Dedifferentiated amniotic fluid mesenchymal stem cell (primary cell): Measurements from ENCODE around the gene ARHGAP32.
"Not testable (repeated sequence)": the region's sequence is repeated elsewhere in the genome, so short reads cannot be mapped to it uniquely, and the experiment has no call there.

Source experiments
- DNase-seq: peaks from one replicate; pipeline ENCODE4 v3.0.0-alpha.2; 2016; ENCODE audit errors: extremely low spot score

Gene ARHGAP32

DNA sequence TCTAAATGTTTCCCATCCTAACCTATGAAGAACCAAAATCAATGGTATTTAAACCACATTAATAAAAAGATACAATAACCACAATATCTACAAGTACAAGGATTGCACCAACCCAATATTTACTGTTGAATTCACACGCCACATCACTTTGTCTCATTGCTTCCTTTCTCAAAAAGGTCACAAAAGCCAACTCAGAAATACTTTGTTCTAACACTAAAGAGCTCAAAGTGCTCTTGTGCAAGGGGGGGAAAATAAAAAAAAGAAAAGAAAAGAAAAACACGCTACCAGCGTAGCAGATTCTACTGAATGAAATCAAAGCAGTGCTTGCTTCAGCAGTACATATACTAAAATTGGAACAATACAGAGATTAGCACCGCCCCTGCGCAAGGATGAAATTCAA lies 10.5 kb upstream of the ARHGAP32 start:
- DNase-seq = no peak

DNA sequence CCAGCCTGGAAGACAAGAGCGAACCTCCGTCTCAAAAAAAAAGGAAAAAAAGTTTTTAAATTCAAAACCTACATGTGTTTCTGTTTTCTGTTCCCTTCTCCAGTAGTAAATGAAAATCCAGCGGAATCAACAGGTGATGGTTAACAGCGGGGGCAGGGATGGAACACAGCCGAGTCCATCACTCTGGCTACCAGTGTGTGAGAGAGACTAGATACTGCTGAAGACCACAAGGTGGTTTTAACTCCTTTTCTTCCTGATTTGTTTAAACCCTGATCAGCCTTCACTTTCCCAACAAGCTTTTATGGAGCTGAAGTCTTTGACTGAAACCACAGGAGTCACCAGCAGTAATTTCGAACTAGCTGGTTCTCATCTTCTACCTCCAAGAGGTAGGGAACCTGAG lies 3.6 kb upstream of the ARHGAP32 start:
- no peak for DNase-seq

DNA sequence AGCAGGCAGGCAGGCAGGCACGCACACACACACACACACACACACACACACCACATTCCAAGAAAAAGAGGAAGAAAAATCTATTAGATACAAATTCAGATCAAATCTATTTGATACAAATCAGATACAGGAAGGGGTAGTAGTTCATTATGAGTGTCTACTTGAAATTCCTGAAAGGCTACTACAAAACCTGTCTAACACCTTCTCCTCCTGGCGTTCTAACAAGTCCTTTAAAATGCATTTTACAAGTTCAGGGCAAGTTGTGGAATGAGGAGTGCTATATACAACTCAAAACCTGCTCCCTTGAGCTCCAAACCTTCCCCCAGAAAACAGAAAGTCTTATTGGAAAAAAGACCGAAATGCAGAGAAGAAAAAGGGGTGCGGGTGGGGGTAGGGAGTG lies 476 bp downstream of the ARHGAP32 start:
- DNase-seq = no peak

DNA sequence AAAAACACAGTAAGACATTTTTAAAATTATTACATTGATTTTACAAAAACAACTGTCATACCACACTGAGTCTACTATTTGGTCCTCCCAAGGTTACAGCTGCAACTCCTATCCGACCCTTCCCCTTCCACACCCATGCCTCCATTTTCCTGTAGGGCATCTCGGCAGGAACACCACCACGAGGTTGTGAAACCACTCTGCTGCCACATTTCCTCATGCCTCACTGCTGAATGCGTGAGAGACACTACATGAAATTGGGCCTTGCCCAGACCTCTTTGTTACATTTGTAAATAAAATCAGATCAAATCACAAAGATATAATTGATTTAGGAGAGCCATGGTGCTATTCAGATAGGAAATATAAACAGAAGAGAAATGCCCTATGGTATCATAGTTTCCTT lies 2.0 kb downstream of the ARHGAP32 start:
- no peak for DNase-seq

DNA sequence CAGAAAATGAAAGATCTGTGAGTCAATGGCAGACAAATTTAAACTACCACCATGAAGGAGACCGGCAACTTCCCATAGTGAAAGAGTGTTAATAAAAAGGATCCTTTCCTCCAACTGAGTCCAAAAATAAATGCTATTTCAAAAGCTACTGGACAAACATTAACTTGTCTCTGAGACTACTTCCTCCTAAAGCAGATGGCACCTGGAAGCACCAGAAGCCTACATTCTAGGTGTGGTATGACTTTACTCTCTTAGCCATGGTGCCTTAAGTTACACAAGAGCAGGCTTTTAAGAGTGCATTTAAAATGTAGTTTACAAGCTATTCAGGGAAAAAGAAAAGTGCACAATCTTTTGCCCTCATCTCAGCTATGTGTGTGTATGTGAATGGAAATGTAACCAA lies 2.5 kb downstream of the ARHGAP32 start:
- DNase-seq = no peak

DNA sequence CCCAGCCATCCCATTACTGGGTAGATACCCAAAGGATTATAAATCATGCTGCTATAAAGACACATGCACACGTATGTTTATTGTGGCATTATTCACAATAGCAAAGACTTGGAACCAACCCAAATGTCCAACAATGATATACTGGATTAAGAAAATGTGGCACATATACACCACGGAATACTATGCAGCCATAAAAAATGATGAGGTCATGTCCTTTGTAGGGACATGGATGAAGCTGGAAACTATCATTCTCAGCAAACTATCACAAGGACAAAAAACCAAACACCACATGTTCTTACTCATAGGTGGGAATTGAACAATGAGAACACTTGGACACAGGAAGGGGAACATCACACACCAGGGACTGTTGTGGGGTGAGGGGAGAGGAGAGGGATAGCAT lies 7.0 kb downstream of the ARHGAP32 start:
- not testable (repeated sequence) for DNase-seq

DNA sequence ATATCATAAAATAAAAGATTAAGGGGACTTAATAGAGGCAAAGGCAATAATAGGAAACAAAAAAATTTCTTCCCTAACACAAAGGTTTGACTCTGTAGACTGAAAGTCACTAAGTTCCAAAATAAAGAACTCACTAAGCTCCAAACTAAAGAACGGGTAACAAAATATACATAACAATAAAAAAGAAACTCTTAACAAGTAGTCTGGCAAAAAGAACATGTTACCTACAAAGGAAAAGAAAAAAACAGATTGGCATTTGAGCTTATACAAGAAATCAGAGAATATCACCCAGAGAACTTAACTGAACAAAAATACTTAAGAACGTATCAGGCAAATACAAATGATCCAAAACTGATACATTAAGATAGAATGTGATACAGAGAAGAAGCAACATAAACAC lies 7.5 kb downstream of the ARHGAP32 start:
- no peak for DNase-seq

GRCh38 chr11:129167315-129167714 lies 24.8 kb downstream of the ARHGAP32 start:
- DNase-seq = no peak

GRCh38 chr11:129163714-129164164 lies 28.4 kb downstream of the ARHGAP32 start:
- no peak for DNase-seq

- DNase-seq = not testable (repeated sequence)
Measured at GRCh38 chr11:129157080-129157479, 35.0 kb downstream of the ARHGAP32 start.

DNA sequence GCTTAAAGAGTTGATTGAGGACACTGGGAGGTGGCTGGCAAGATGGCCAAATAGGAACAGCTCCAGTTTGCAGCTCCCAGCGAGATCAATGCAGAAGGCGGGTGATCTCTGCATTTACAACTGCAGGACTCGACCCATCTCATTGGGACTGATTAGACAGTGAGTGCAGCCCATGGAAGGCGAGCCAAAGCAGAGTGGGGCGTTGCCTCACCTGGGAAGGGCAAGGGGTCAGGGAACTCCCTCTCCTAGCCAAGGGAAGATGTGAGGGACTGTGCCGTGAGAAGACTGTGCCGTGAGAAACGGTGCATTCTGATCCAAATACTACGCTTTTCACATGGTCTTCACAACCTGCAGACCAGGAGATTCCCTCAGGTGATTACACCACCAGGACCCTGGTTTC lies 36.4 kb downstream of the ARHGAP32 start:
- no peak for DNase-seq

DNA sequence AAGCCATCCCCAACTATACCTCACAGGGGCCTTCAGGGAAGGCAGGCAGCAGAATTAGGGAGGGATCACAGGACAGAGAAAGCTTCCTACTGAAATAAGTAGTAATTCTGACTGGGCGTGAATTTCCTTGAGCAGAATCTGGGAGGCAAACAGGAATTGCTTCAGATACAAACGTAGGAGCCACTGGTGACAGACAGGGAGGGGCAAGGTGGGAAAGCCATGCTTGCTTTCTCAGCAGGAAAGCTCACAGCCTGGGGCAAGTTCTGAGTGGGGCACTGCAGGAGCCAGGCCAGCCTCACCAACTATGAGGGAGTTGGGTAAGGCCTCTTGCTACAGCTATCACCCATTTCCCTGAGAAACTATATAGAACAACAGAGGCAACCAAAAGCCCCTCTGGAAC lies 43.6 kb downstream of the ARHGAP32 start:
- no peak for DNase-seq

DNA sequence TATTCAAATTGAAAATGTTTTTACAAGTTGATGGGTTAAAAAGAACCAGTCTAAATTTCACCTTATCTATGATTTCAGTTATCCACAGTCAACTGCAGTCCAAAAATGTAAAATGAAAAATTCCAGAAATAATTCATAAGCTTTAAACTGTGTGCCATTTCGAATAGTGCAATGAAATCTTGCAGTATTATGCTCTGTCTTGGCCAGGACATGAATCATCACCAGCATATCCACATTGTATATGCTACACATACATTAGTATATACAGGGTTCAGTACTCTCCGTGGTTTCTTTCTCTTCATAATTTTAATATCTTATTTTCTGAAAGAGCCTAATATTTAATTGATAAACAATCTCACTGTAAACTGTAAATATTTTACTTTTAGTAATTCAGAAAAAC lies 45.9 kb downstream of the ARHGAP32 start:
- DNase-seq = peak; percentile 22

DNA sequence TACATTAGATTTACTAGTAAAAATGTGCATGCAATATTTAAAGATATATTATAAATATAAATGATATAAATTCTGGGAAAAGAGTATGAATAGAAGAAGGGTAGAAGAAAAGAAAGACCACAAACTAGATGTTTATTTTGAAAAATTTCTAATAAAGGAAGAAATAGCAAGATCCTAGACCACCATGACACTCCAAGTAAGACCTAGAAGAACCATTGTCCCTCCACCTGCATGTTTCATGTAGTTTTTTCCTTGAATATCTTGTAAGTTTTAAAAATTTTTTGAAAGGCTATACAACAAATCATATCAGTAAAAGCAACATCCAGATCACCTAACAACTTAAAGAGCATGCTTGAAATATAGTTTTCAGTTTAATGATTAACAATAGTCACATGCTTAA lies 46.8 kb downstream of the ARHGAP32 start:
- DNase-seq = no peak

GRCh38 chr11:129144256-129144655 lies 47.9 kb downstream of the ARHGAP32 start:
- no peak for DNase-seq

DNA sequence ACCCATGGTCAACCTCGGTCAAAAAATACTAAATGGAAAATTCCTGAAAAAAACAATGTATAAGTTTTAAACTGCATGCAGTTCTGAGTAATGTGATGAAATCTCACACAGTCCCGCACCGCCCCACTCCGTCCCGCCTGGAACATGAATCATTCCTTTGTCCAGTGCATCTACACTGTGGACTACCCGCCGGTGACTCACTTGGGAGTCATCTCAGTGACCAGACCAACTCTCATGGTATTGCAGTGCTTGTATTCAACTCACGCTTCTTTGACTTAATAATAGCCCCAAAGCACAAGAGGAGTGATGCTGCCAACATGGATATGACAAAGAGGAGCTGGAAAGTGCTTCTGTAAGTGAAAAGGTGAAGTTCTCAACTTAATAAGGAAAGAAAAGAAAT lies 48.8 kb downstream of the ARHGAP32 start:
- peak; percentile 98 for DNase-seq

- DNase-seq = no peak
Measured at GRCh38 chr11:129141748-129142523, 50.2 kb downstream of the ARHGAP32 start.

DNA sequence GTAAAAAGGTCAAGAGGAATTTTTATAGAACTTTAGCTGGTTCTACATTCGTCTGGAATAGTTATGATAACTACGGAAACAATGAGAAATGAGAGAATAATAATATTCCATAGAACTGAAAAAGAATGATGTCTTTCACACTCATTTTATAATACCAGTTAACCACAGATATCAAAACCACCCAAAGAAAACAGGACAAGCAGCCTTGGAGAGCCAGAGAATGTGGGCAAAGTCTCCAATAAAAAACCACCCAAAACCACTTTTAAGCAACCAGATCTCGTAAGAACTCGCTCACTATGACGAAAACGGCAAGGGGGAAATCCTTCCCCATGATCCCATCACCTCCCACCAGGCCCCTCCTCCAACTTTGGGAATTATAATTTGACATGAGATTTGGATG lies 60.8 kb downstream of the ARHGAP32 start:
- DNase-seq = no peak

- DNase-seq = not testable (repeated sequence)
Measured at GRCh38 chr11:129128881-129129620, 63.1 kb downstream of the ARHGAP32 start.

DNA sequence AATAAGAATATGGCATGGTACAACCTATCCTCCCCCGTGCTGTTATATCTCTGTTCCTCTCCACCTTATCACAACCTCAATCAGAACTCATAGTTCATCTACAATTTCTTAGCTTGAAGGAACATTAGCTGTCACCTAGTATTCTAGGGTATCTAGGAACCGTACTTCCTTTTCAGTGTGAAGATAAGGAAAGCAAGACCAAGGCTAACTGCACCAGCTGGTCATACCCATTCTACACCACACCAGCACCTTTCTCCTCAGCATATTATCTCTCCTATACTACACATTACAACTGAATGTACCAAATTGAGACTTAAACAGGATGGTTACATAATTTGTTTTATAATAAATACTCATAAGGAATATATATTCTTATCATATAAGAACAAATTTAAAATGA lies 73.1 kb downstream of the ARHGAP32 start:
- DNase-seq = no peak

GRCh38 chr11:129117595-129118350 lies 74.4 kb downstream of the ARHGAP32 start:
- peak; percentile 77 for DNase-seq
